ENCODE results near the gene HCRTR1.
A peak's percentile ranks its signal among the peaks of the same experiment; 100 is the strongest.

The HCRTR1 gene

GRCh38 chr1:31617218-31617915, at the start of gene HCRTR1:
TSS of gene HCRTR1 (plus strand) at chr1:31617689. CDS start at chr1:31619193, 1,504 bp downstream.
- peak within 1 kb of the TSS; percentile 56 for H3K4me3 ChIP-seq (ENCODE audit: control insufficient read depth, low read depth, low read length)
- TF ChIP-seq CTCF (IDR thresholded peaks at IDR 0.05; ENCODE audit: control insufficient read depth, insufficient read depth, low read depth, low read length, missing control alignments): no peak
- no peak for DNase-seq (ENCODE audit: low read depth)

GRCh38 chr1:31567956-31568570, 49.4 kb upstream of the HCRTR1 start:
- H3K4me3 ChIP-seq (ENCODE audit: control insufficient read depth, low read depth, low read length): no peak overlapping the region
- no peak for DNase-seq (ENCODE audit: low read depth)
- TF ChIP-seq CTCF (IDR thresholded peaks at IDR 0.05; ENCODE audit: control insufficient read depth, insufficient read depth, low read depth, low read length, missing control alignments): no peak

GRCh38 chr1:31568895-31569595, 48.4 kb upstream of the HCRTR1 start:
- no peak for DNase-seq (ENCODE audit: low read depth)
- TF ChIP-seq CTCF (IDR thresholded peaks at IDR 0.05; ENCODE audit: control insufficient read depth, insufficient read depth, low read depth, low read length, missing control alignments): no peak
- H3K4me3 ChIP-seq (ENCODE audit: control insufficient read depth, low read depth, low read length): no peak overlapping the region

- no peak for TF ChIP-seq CTCF (IDR thresholded peaks at IDR 0.05; ENCODE audit: control insufficient read depth, insufficient read depth, low read depth, low read length, missing control alignments)
- no peak overlapping the region for H3K4me3 ChIP-seq (ENCODE audit: control insufficient read depth, low read depth, low read length)
- DNase-seq (ENCODE audit: low read depth): no peak
Observed at GRCh38 chr1:31569596-31570173, 47.8 kb upstream of the HCRTR1 start.

- no peak for TF ChIP-seq CTCF (IDR thresholded peaks at IDR 0.05; ENCODE audit: control insufficient read depth, insufficient read depth, low read depth, low read length, missing control alignments)
- H3K4me3 ChIP-seq (ENCODE audit: control insufficient read depth, low read depth, low read length): no peak overlapping the region
- no peak for DNase-seq (ENCODE audit: low read depth)
Observed at GRCh38 chr1:31570228-31570627, 47.3 kb upstream of the HCRTR1 start.

GRCh38 chr1:31570906-31571305, 46.6 kb upstream of the HCRTR1 start:
- no peak for TF ChIP-seq CTCF (IDR thresholded peaks at IDR 0.05; ENCODE audit: control insufficient read depth, insufficient read depth, low read depth, low read length, missing control alignments)
- no peak for DNase-seq (ENCODE audit: low read depth)
- H3K4me3 ChIP-seq (ENCODE audit: control insufficient read depth, low read depth, low read length): no peak overlapping the region

Measured in AG09309 (cell line).